H9 (cell line): ENCODE measurements around the gene WBP1. TPM values are rescaled to one million over a fixed set of nuclear protein-coding genes. Genes with fewer than 3 reads are reported as not detected.

Source experiments
- DNase-seq: peaks from one replicate; pipeline ENCODE4 v3.0.0-alpha.2; 2017
- H2AFZ ChIP-seq: one replicate; pipeline ENCODE4 v1.6.1; 2013; ENCODE audit warnings: mild to moderate bottlenecking, low read length, control low read depth, moderate library complexity
- H2AK5ac ChIP-seq: 2 replicates; pipeline ENCODE4 v1.6.1; 2013; ENCODE audit warnings: low read length, control low read depth, mixed read lengths; ENCODE audit not compliant: insufficient read length
- H2BK120ac ChIP-seq: one replicate; pipeline ENCODE4 v1.6.1; 2013; ENCODE audit warnings: low read depth, mild to moderate bottlenecking, low read length, control low read depth, inconsistent platforms; ENCODE audit not compliant: poor library complexity, severe bottlenecking
- H2BK12ac ChIP-seq: 2 replicates; pipeline ENCODE4 v1.6.1; 2013; ENCODE audit warnings: low read length, control low read depth, mixed read lengths, low read depth; ENCODE audit not compliant: insufficient read length
- H2BK15ac ChIP-seq: 2 replicates; pipeline ENCODE4 v1.6.1; 2013; ENCODE audit warnings: low read depth, low read length, control low read depth
- H2BK20ac ChIP-seq: one replicate; pipeline ENCODE4 v1.6.1; 2013; ENCODE audit warnings: low read depth, mild to moderate bottlenecking, low read length, control low read depth, inconsistent platforms; ENCODE audit not compliant: poor library complexity, severe bottlenecking
- H2BK5ac ChIP-seq: 2 replicates; pipeline ENCODE4 v1.6.1; 2013; ENCODE audit warnings: low read length, control low read depth, mixed read lengths; ENCODE audit not compliant: insufficient read length
- H3K14ac ChIP-seq: 2 replicates; pipeline ENCODE4 v1.6.1; 2013; ENCODE audit warnings: low read length, control low read depth; ENCODE audit not compliant: insufficient read depth
- H3K18ac ChIP-seq: 2 replicates; pipeline ENCODE4 v1.6.1; 2013; ENCODE audit warnings: low read depth, mild to moderate bottlenecking, mixed read lengths, low read length, control low read depth; ENCODE audit not compliant: insufficient read length
- H3K23ac ChIP-seq: 2 replicates; pipeline ENCODE4 v1.6.1; 2013; ENCODE audit warnings: low read length, control low read depth, mixed read lengths, low read depth; ENCODE audit not compliant: insufficient read length
- H3K23me2 ChIP-seq: 2 replicates; pipeline ENCODE4 v1.6.1; 2013; ENCODE audit warnings: low read depth, mild to moderate bottlenecking, mixed read lengths, low read length, control low read depth; ENCODE audit not compliant: insufficient read length, poor library complexity, severe bottlenecking
- H3K27ac ChIP-seq: 2 replicates; pipeline ENCODE4 v1.5.1; 2013; ENCODE audit warnings: low read length, control low read depth, mixed read lengths, low read depth; ENCODE audit not compliant: insufficient read length
- H3K27me3 ChIP-seq: 2 replicates; pipeline ENCODE4 v1.6.1; 2013; ENCODE audit warnings: low read length, control low read depth, inconsistent platforms; ENCODE audit not compliant: insufficient read depth
- H3K4ac ChIP-seq: 2 replicates; pipeline ENCODE4 v1.6.1; 2013; ENCODE audit warnings: low read depth, mild to moderate bottlenecking, control low read depth, inconsistent platforms, low read length, moderate library complexity
- H3K4me1 ChIP-seq: 2 replicates; pipeline ENCODE4 v1.6.1; 2013; ENCODE audit warnings: low read length, control low read depth, inconsistent platforms; ENCODE audit not compliant: insufficient read depth
- H3K4me2 ChIP-seq: 2 replicates; pipeline ENCODE4 v1.6.1; 2013; ENCODE audit warnings: low read length, control low read depth, mixed read lengths; ENCODE audit not compliant: insufficient read length, insufficient read depth
- H3K56ac ChIP-seq: 2 replicates; pipeline ENCODE4 v1.6.1; 2013; ENCODE audit warnings: low read depth, mild to moderate bottlenecking, mixed read lengths, low read length, control low read depth; ENCODE audit not compliant: insufficient read length
- H3K79me1 ChIP-seq: 2 replicates; pipeline ENCODE4 v1.6.1; 2013; ENCODE audit warnings: low read depth, mild to moderate bottlenecking, moderate library complexity, low read length, control low read depth, inconsistent platforms; ENCODE audit not compliant: insufficient read depth, poor library complexity, severe bottlenecking
- H3K79me2 ChIP-seq: 2 replicates; pipeline ENCODE4 v1.6.1; 2013; ENCODE audit warnings: low read length, control low read depth, inconsistent platforms; ENCODE audit not compliant: insufficient read depth
- H3K9ac ChIP-seq: 2 replicates; pipeline ENCODE4 v1.6.1; 2013; ENCODE audit warnings: low read length, control low read depth, mixed read lengths; ENCODE audit not compliant: insufficient read length; ENCODE audit errors: extremely low read depth
- H3K9me3 ChIP-seq: one replicate; pipeline ENCODE4 v1.6.1; 2013; ENCODE audit warnings: low read depth, low read length, inconsistent platforms; ENCODE audit not compliant: control insufficient read depth
- H3T11ph ChIP-seq: one replicate; pipeline ENCODE4 v1.6.1; 2013; ENCODE audit warnings: mild to moderate bottlenecking, low read length, control low read depth, inconsistent platforms
- H4K20me1 ChIP-seq: one replicate; pipeline ENCODE4 v1.6.1; 2013; ENCODE audit not compliant: control insufficient read depth, insufficient read length, insufficient read depth
- H4K5ac ChIP-seq: 2 replicates; pipeline ENCODE4 v1.6.1; 2013; ENCODE audit warnings: low read depth, mild to moderate bottlenecking, mixed read lengths, low read length, control low read depth; ENCODE audit not compliant: insufficient read length
- H4K8ac ChIP-seq: replicated peaks from 2 replicates; pipeline ENCODE4 v1.6.1; 2013; ENCODE audit warnings: low read length, control low read depth, mixed read lengths, low read depth; ENCODE audit not compliant: insufficient read length
- H4K91ac ChIP-seq: 2 replicates; pipeline ENCODE4 v1.6.1; 2013; ENCODE audit warnings: low read depth, mild to moderate bottlenecking, moderate library complexity, mixed read lengths, low read length, control low read depth; ENCODE audit not compliant: insufficient read length
- H3K27ac Mint-ChIP-seq, 3 experiments: 2 replicates in 2 of 3; 3 replicates in 1 of 3; pipeline ENCODE4 v1.8.0; 2020 to 2021; ENCODE audit warnings: mixed read lengths in 3 of 3, mild to moderate bottlenecking in 1 of 3, moderate library complexity in 1 of 3
- H3K27me3 Mint-ChIP-seq: 2 replicates; pipeline ENCODE4 v1.8.0; 2021; ENCODE audit warnings: low read depth, mild to moderate bottlenecking, moderate library complexity, mixed read lengths
- H3K36me3 Mint-ChIP-seq, 3 experiments: 2 replicates in 2 of 3; 3 replicates in 1 of 3; pipeline ENCODE4 v1.8.0; 2020 to 2021; ENCODE audit warnings: low read depth in 3 of 3, mixed read lengths in 3 of 3; ENCODE audit not compliant: insufficient read depth in 1 of 3
- H3K4me1 Mint-ChIP-seq, 2 experiments: 2 replicates each; pipeline ENCODE4 v1.8.0; 2020; ENCODE audit warnings: mixed read lengths in 2 of 2
- H3K4me3 Mint-ChIP-seq, 2 experiments: 2 replicates in 1 of 2; 3 replicates in 1 of 2; pipeline ENCODE4 v1.8.0; 2020 to 2021; ENCODE audit warnings: mild to moderate bottlenecking in 2 of 2, mixed read lengths in 2 of 2, moderate library complexity in 1 of 2
- H3K9me3 Mint-ChIP-seq, 2 experiments: 2 replicates in 1 of 2; 3 replicates in 1 of 2; pipeline ENCODE4 v1.8.0; 2020; ENCODE audit warnings: mild to moderate bottlenecking in 2 of 2, mixed read lengths in 2 of 2, moderate library complexity in 1 of 2
- WGBS: extraction: QIAGEN DNeasy Blood & Tissue Kit; methylation state at CpG from one replicate; pipeline ENCODE4 v1.1.7; 2013; ENCODE audit warnings: missing lambda C conversion rate, low lambda C conversion rate, mixed read lengths; ENCODE audit not compliant: insufficient read length; ENCODE audit errors: extremely low coverage; 5-methylcytosine and 5-hydroxymethylcytosine counted together
- total RNA-seq: library from RNA; stranded (reverse); gene quantifications from 2 replicates; pipeline ENCODE4 v1.2.1, GENCODE V29; 2021
- TF ChIP-seq, protein P1 (sequence below): fragments of 200-600 bp; sonication (generic); conservative IDR thresholded peaks from 3 replicates; pipeline ENCODE4 v1.8.0; 2021; ENCODE audit warnings: antibody characterized with exemption, mild to moderate bottlenecking

Gene WBP1
- total RNA-seq, 1 experiment from 2014 or later: 82.1 TPM

DNA sequence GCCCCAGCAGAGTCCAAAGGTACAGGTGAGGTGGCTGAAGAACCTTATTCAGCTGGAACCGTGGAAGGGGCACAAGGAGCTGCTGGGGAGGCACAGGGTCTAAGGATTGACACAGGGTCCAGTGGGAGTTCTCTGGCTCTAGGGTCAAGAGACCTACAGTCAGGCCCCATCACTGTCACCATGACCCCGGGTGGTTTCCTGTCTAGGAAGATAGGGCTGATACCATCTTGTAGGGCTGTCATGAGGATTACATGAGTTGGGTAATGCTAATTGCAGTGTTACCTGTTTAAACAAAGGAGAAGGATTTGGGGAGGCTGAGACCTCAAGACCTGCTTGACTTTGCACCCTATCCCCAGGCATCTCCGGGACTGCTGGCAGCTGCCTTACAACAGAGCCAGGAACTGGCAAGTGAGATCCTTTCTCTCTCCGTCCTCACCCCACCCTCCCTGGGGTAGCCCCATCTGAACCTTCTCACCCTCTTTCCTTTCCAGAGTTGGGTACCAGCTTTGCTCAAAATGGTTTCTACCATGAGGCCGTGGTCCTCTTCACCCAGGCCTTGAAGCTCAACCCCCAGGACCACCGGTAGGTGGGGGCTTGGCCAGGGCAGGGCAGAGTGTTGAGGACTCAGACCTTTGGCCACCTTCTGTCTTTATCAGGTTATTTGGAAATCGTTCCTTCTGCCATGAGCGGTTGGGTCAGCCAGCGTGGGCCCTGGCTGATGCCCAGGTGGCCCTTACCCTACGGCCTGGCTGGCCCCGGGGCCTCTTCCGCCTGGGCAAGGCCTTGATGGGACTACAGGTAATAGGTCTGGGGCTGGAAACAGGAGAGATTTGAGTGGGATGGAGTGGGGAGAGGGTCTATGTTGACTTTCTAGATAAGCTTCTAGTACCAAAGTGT lies 33.7 kb downstream of the WBP1 start:
- no peak overlapping the region for H2AFZ ChIP-seq
- no peak overlapping the region for H2BK15ac ChIP-seq
- WGBS: no CpG with 5 or more reads among the region's 12 CpGs
- H3K4me2 ChIP-seq: no peak overlapping the region
- Mint-ChIP-seq H3K27ac (no peak overlapping the region), H3K9me3 (no peaks in the 10 kb centered on the region), H3K4me3 (no peak overlapping the region), H3K27me3 (peaks cover 26% of the 10 kb centered on the region), H3K36me3 (peaks cover 28 to 53% (median 46%) of the 10 kb centered on the region in 3 experiments), H3K4me1 (no peaks in the 10 kb centered on the region)
- no peak overlapping the region for H3K23ac ChIP-seq
- H4K20me1 ChIP-seq: no peaks in the 10 kb centered on the region
- no peak overlapping the region for H3K14ac ChIP-seq
- TF ChIP-seq, protein P1, sequence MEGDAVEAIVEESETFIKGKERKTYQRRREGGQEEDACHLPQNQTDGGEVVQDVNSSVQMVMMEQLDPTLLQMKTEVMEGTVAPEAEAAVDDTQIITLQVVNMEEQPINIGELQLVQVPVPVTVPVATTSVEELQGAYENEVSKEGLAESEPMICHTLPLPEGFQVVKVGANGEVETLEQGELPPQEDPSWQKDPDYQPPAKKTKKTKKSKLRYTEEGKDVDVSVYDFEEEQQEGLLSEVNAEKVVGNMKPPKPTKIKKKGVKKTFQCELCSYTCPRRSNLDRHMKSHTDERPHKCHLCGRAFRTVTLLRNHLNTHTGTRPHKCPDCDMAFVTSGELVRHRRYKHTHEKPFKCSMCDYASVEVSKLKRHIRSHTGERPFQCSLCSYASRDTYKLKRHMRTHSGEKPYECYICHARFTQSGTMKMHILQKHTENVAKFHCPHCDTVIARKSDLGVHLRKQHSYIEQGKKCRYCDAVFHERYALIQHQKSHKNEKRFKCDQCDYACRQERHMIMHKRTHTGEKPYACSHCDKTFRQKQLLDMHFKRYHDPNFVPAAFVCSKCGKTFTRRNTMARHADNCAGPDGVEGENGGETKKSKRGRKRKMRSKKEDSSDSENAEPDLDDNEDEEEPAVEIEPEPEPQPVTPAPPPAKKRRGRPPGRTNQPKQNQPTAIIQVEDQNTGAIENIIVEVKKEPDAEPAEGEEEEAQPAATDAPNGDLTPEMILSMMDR: no peak
- H2BK120ac ChIP-seq: no peak overlapping the region
- no peak overlapping the region for H2BK5ac ChIP-seq
- no peaks in the 10 kb centered on the region for H3K9me3 ChIP-seq
- H3K56ac ChIP-seq: no peak overlapping the region
- no peaks in the 10 kb centered on the region for H3K79me2 ChIP-seq
- no peak overlapping the region for H3K9ac ChIP-seq
- H3K4ac ChIP-seq: no peak overlapping the region
- no peaks in the 10 kb centered on the region for H3K4me1 ChIP-seq
- no peaks in the 10 kb centered on the region for H3K79me1 ChIP-seq
- H3K27me3 ChIP-seq: peaks cover 12% of the 10 kb centered on the region; the same call in 1 of the 2 replicates
- no peak overlapping the region for H3K18ac ChIP-seq
- no peak for DNase-seq
- no peak overlapping the region for H3K27ac ChIP-seq
- H3K23me2 ChIP-seq: no peaks in the 10 kb centered on the region
- H4K5ac ChIP-seq: no peak overlapping the region
- H2BK12ac ChIP-seq: no peak overlapping the region
- H4K91ac ChIP-seq: no peak overlapping the region
- no peak overlapping the region for H2BK20ac ChIP-seq
- no peak overlapping the region for H3T11ph ChIP-seq
- H2AK5ac ChIP-seq: no peak overlapping the region
- H4K8ac ChIP-seq: no peak overlapping the region
